ENCODE measurements around the gene HBP1. TPM values are rescaled to one million over a fixed set of nuclear protein-coding genes. Genes with fewer than 3 reads are reported as not detected.
A peak's percentile ranks its signal among the peaks of the same experiment; 100 is the strongest.

The HBP1 gene
- polyA plus RNA-seq, 2 of the 4 experiments (the other 2 are of a cell fraction): 28.9 to 52.4 TPM

GRCh38 chr7:107147464-107148393 is 21.1 kb upstream of the HBP1 start:
- Histone ChIP-seq H3K4me1 (peaks cover 5% of the 10 kb centered on the region; the same call in 1 of the 3 replicates), H3K4me3 (peak overlapping the region; percentile 28), H3K4me2 (peak overlapping the region; percentile 68), H3K9me3 (no peaks in the 10 kb centered on the region), H3K27ac (peak overlapping the region; percentile 19 to 66; a peak in 5 of 6 replicates)
- WGBS (ENCODE audit: missing lambda C conversion rate): 31% methylated on average over 3 of the region's 3 CpGs
- DNase-seq (ENCODE audit: low read depth in 1 of 2, low spot score in 1 of 2): peak; percentile 39 to 43
- peak; percentile 90 to 95 for ATAC-seq
- TF ChIP-seq GATA3 (IDR thresholded peaks at IDR 0.05; ENCODE audit: borderline replicate concordance): no peak
- TF ChIP-seq POLR2A (IDR thresholded peaks at IDR 0.05; ENCODE audit: low read length): no peak
- peak; percentile 66 to 70 for TF ChIP-seq RAD21 (conservative IDR thresholded peaks at IDR 0.05 in 1 of 2, IDR thresholded peaks at IDR 0.05 in 1 of 2)
- no peak for TF ChIP-seq ELK1 (IDR thresholded peaks at IDR 0.05; ENCODE audit: low read depth, low read length)
- no peak for TF ChIP-seq JUN (IDR thresholded peaks at IDR 0.05)
- no peak for TF ChIP-seq KDM1A (IDR thresholded peaks at IDR 0.05; ENCODE audit: low read depth)
- TF ChIP-seq FOSL2 (IDR thresholded peaks at IDR 0.05): no peak
- peak; percentile 48; the same call in 1 of the 2 replicates for TF ChIP-seq FOSL2 (CRISPR knock-in tag; IDR thresholded peaks at IDR 0.05)
- no peak for TF ChIP-seq POLR2AphosphoS2 (conservative IDR thresholded peaks at IDR 0.05; ENCODE audit: low read length)
- no peak for TF ChIP-seq CBX2 (IDR thresholded peaks at IDR 0.05; ENCODE audit: borderline replicate concordance, low read depth)
- TF ChIP-seq REST (IDR thresholded peaks at IDR 0.05): no peak
- peak; percentile 71 for TF ChIP-seq SMC3 (IDR thresholded peaks at IDR 0.05)
- peak; percentile 24 for TF ChIP-seq MAFK (IDR thresholded peaks at IDR 0.05; ENCODE audit: partially characterized antibody)
- TF ChIP-seq CTCF (IDR thresholded peaks at IDR 0.05): peak; percentile 84
- ChIA-PET CTCF (interaction anchor here (0.6 to 7.7 kb wide), 33 partner anchors 9 to 731 kb away, joined by 3 to 163 read pairs (median 5); partner anchors contain the start of genes CBLL1 and HBP1), POLR2A (interaction anchor here (1.4 to 1.8 kb wide), 2 partner anchors 21 to 355 kb away, joined by 3 to 10 read pairs; partner anchors contain the start of gene HBP1)
- peak; percentile 61 for FAIRE-seq

GRCh38 chr7:107148721-107149120 is 20.1 kb upstream of the HBP1 start:
- ChIA-PET CTCF (interaction anchor here (0.6 to 7.7 kb wide), 18 partner anchors 8 to 1004 kb away, joined by 3 to 163 read pairs (median 6); partner anchors contain the start of gene HBP1), POLR2A (interaction anchor here (0.8 kb wide), 1 partner anchor 595 kb away, joined by 3 read pairs; no protein-coding TSS in a partner anchor)
- Histone ChIP-seq H3K4me2 (no peak overlapping the region), H3K4me3 (no peak overlapping the region), H3K27ac (no peak overlapping the region), H3K4me1 (peaks cover 5% of the 10 kb centered on the region; the same call in 1 of the 3 replicates), H3K9me3 (no peaks in the 10 kb centered on the region)
- WGBS (ENCODE audit: missing lambda C conversion rate): 86% methylated on average over 2 of the region's 2 CpGs
- FAIRE-seq (no peak), DNase-seq (ENCODE audit: low read depth in 1 of 2, low spot score in 1 of 2) (no peak), ATAC-seq (no peak)
- TF ChIP-seq SMC3 (IDR thresholded peaks at IDR 0.05) (no peak), GATA3 (IDR thresholded peaks at IDR 0.05; ENCODE audit: borderline replicate concordance) (no peak), RAD21 (conservative IDR thresholded peaks at IDR 0.05 in 1 of 2, IDR thresholded peaks at IDR 0.05 in 1 of 2) (no peak), TP53 (CRISPR knock-in tag; IDR thresholded peaks at IDR 0.05) (no peak), CHD4 (IDR thresholded peaks at IDR 0.05; ENCODE audit: borderline replicate concordance) (no peak), ATOH8 (CRISPR knock-in tag; IDR thresholded peaks at IDR 0.05; ENCODE audit: low read depth) (no peak), JUNB (IDR thresholded peaks at IDR 0.05) (no peak), BCL3 (IDR thresholded peaks at IDR 0.05) (no peak), RNF2 (IDR thresholded peaks at IDR 0.05; ENCODE audit: borderline replicate concordance, low read depth) (no peak)

Measured in A549 (cell line).